Measurements from ENCODE around the gene TLN1. TPM values are rescaled to one million over a fixed set of nuclear protein-coding genes. Genes with fewer than 3 reads are reported as not detected.
A peak's percentile ranks its signal among the peaks of the same experiment; 100 is the strongest.

The TLN1 gene
- total RNA-seq, 4 donors from 2014 or later, result 934 to 1,435 (median 1,196) TPM

DNA sequence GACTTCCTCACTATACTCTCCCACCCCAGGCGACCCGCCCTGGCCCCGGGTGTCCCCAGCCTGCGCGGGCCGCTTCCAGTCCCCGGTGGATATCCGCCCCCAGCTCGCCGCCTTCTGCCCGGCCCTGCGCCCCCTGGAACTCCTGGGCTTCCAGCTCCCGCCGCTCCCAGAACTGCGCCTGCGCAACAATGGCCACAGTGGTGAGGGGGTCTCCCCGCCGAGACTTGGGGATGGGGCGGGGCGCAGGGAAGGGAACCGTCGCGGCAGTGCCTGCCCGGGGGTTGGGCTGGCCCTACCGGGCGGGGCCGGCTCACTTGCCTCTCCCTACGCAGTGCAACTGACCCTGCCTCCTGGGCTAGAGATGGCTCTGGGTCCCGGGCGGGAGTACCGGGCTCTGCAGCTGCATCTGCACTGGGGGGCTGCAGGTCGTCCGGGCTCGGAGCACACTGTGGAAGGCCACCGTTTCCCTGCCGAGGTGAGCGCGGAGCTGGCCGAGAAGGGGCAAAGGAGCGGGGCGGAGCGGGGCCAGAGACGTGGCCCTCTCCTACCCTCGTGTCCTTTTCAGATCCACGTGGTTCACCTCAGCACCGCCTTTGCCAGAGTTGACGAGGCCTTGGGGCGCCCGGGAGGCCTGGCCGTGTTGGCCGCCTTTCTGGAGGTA is 56.1 kb downstream of the TLN1 start:
- no peak for TF ChIP-seq POLR2AphosphoS5 (IDR thresholded peaks at IDR 0.05)
- TF ChIP-seq POLR2A (IDR thresholded peaks at IDR 0.05; ENCODE audit: low read depth), result no peak
- TF ChIP-seq CTCF (IDR thresholded peaks at IDR 0.05), result peak in 1 of 3 experiments; percentile 5
- TF ChIP-seq EP300 (IDR thresholded peaks at IDR 0.05), result no peak
- Histone ChIP-seq H3K27ac (replicated peaks in 1 of 4) (peak overlapping the region in 3 of 4 donors; percentile 10 to 69 (median 21)), H3K27me3 (no peaks in the 10 kb centered on the region), H3K4me3 (peak overlapping the region; percentile 56 to 67 (median 58)), H3K4me1 (peaks cover 21 to 40% (median 35%) of the 10 kb centered on the region in 4 donors), H3K9me3 (no peaks in the 10 kb centered on the region), H3K36me3 (no peaks in the 10 kb centered on the region)
- intact Hi-C loops (cut with DNase I), result no loop called here
- 1% methylated on average over 19 of the region's 51 CpGs for WGBS
- DNase-seq (ENCODE audit: extremely low spot score), result no peak

- WGBS, result 46% methylated on average over 13 of the region's 13 CpGs
- peaks cover 21 to 39% (median 32%) of the 10 kb centered on the region in 4 donors for H3K4me1 ChIP-seq
- peak overlapping the region in 3 of 4 donors; percentile 10 to 69 (median 21) for H3K27ac ChIP-seq (replicated peaks in 1 of 4)
- DNase-seq (ENCODE audit: extremely low spot score), result no peak
- TF ChIP-seq POLR2AphosphoS5 (IDR thresholded peaks at IDR 0.05), result no peak
- TF ChIP-seq EP300 (IDR thresholded peaks at IDR 0.05), result no peak
- TF ChIP-seq CTCF (IDR thresholded peaks at IDR 0.05), result no peak
- no peak for TF ChIP-seq POLR2A (IDR thresholded peaks at IDR 0.05; ENCODE audit: low read depth)
- no peaks in the 10 kb centered on the region for H3K27me3 ChIP-seq
- intact Hi-C loops (cut with DNase I), result no loop called here
- peak overlapping the region; percentile 56 to 67 (median 58) for H3K4me3 ChIP-seq
- no peaks in the 10 kb centered on the region for H3K9me3 ChIP-seq
- H3K36me3 ChIP-seq, result no peaks in the 10 kb centered on the region
Observed at GRCh38 chr9:35675204-35675603, 56.8 kb downstream of the TLN1 start.

DNA sequence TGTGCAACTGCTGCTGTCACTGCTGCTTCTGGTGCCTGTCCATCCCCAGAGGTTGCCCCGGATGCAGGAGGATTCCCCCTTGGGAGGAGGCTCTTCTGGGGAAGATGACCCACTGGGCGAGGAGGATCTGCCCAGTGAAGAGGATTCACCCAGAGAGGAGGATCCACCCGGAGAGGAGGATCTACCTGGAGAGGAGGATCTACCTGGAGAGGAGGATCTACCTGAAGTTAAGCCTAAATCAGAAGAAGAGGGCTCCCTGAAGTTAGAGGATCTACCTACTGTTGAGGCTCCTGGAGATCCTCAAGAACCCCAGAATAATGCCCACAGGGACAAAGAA is 58.0 kb downstream of the TLN1 start:
- Histone ChIP-seq H3K27me3 (no peaks in the 10 kb centered on the region), H3K36me3 (no peaks in the 10 kb centered on the region), H3K27ac (replicated peaks in 1 of 4) (peak overlapping the region in 3 of 4 donors; percentile 36 to 69 (median 58)), H3K4me1 (peaks cover 21 to 39% (median 31%) of the 10 kb centered on the region in 4 donors), H3K4me3 (no peak overlapping the region), H3K9me3 (no peaks in the 10 kb centered on the region)
- no peak for TF ChIP-seq CTCF (IDR thresholded peaks at IDR 0.05)
- TF ChIP-seq POLR2A (IDR thresholded peaks at IDR 0.05; ENCODE audit: low read depth), result no peak
- no peak for TF ChIP-seq POLR2AphosphoS5 (IDR thresholded peaks at IDR 0.05)
- no peak for TF ChIP-seq EP300 (IDR thresholded peaks at IDR 0.05)
- WGBS, result 56% methylated on average over 3 of the region's 3 CpGs
- intact Hi-C loops (cut with DNase I), result no loop called here
- DNase-seq (ENCODE audit: extremely low spot score), result no peak

- no peak within 1 kb of the TSS for H3K4me3 ChIP-seq
- H3K9me3 ChIP-seq, result no peaks in the 10 kb centered on the region
- intact Hi-C loops (cut with DNase I), result no loop called here
- WGBS, result 49% methylated on average over 9 of the region's 10 CpGs
- H3K4me1 ChIP-seq, result peaks cover 21 to 34% (median 31%) of the 10 kb centered on the region in 4 donors
- H3K27ac ChIP-seq (replicated peaks in 1 of 4), result peak within 1 kb of the TSS; percentile 36 to 69 (median 62)
- no peaks in the 10 kb centered on the region for H3K27me3 ChIP-seq
- TF ChIP-seq POLR2AphosphoS5 (IDR thresholded peaks at IDR 0.05) (peak; percentile 16 to 43), CTCF (IDR thresholded peaks at IDR 0.05) (no peak), POLR2A (IDR thresholded peaks at IDR 0.05; ENCODE audit: low read depth) (no peak), EP300 (IDR thresholded peaks at IDR 0.05) (no peak)
- H3K36me3 ChIP-seq, result no peaks in the 10 kb centered on the region
- DNase-seq (ENCODE audit: extremely low spot score), result no peak
Observed at GRCh38 chr9:35673132-35674024, 58.6 kb downstream of the TLN1 start, which contains the start of gene CA9. TSS of gene CA9 (plus strand) at chr9:35673928. CDS start at chr9:35673960, 32 bp downstream.

Measured in esophagus muscularis mucosa (tissue), 4 donors.